Fibroblast of peridontal ligament (primary cell): ENCODE data around the gene SMAD2.
"Not testable (repeated sequence)": the region's sequence is repeated elsewhere in the genome, so short reads cannot be mapped to it uniquely, and the experiment has no call there.

ENCODE experiments used
- DNase-seq: peaks from one replicate; pipeline ENCODE4 v3.0.0-alpha.2; 2010; ENCODE audit errors: extremely low read depth

The SMAD2 gene

DNA sequence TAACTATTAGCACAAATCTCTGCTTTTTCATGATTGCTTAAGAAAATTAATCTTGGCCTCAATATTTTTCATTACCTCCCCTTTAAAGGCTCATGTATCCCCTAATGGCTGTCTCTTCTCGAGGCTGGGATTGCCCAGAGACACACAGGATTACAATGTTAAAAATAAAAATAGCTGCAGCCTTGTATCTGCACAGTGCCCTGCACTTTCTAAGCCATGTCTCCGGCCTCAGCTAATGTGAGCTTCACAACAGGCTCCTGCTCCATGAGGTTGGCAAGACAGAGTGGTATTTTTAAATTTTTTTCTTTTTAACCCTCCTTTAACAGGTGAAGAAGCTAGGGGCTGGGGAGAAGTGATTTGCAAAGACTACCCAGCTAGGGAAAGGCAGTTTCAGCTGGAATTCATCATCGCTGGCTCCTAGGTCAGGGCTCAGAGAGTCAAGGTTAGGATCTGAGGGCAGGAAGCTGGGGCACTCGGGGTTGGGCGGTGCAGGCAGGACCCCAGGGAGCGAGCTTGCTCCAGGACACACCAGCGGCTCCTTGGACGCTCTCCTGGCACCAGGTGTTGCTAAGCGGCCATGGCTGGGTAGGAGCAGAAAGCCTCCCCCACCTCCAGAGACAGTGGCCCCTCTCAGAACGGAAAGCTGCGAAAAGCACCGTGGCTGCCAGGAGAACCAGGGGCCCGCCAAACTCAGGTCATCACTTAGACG, 135.6 kb downstream of the SMAD2 start:
- no peak for DNase-seq

DNA sequence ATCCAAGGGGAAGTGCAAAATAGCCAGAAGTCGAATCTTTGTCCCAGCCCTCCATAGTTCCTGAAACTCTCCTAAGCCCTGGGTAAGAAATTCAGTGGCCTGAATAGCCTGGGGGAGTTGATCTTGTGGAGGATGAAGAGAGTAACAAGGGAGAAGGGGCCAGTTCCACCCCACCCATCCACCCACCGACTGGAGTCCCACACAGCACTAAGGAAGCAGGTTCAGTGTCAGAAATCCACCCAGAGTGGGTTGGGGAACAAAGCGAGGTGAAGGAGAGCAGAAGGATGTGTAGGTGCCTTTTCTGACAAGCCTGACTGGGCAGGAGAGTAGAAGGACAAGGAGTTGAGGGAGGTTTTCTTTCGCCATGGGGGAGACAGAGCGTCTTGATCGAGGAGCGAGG, 136.8 kb downstream of the SMAD2 start:
- no peak for DNase-seq

DNA sequence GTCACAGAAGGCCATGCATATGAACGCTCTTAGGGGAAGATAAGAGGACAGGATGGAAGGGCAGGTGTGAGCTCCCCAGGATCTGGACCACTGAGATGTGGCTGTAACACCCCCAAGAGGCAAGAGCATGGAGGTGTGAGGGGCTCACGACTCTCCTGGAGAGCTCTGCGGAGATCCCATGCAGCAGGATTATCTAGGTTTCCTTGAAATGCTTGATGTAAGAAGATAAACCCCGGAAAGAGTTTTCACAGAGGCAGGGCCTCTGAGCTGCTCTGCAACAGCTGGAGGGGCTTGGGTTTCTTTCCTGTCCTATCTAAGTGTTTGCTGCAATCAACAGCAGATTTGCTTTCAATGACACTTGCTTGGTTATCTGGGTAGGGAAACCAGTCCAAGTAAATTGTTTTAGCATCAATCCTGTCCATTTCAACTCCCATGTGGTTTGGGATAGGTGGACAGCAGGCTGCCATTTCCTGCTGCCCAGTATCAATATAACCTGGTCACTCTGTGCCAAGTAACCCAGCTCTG, 138.9 kb downstream of the SMAD2 start:
- DNase-seq, result no peak

DNA sequence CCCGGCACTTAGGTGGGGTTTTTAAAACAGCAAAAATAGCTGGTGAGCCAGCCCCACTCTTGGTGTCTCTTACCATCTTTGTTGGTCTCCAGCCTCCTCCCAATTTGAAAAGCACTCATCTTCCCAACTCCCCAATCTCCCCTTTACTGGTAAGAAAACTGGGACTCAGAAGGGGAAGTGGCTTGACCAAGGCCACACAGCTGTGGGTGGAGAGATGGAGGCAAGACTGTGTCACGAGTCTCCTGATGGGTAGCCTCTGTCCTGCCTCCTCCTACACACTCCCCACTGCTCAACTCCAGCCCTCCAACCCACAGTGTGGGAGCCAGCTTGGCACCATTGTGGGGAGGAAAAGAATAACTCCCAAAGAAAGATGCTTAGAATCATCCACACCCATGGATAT, 140.4 kb downstream of the SMAD2 start:
- no peak for DNase-seq

DNA sequence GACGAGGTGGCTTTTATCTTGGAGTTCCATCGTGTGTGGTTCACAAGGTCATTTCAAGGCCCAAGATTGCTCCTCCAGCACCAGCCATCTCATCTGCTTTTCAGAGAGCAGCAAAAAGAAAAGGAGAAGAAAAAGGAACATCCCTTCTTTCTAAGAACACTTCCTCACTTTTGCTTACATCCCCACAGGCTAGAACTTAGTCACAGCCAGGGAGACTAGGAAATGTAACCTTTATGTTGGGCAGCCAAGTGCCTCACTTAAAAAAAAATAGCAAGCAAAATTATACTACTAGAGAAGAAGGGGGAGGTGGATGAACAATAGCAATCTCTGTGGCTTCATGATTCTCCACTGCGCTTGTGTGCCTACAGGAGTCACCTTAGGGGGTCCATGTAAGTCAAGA, 141.8 kb downstream of the SMAD2 start:
- no peak for DNase-seq

DNA sequence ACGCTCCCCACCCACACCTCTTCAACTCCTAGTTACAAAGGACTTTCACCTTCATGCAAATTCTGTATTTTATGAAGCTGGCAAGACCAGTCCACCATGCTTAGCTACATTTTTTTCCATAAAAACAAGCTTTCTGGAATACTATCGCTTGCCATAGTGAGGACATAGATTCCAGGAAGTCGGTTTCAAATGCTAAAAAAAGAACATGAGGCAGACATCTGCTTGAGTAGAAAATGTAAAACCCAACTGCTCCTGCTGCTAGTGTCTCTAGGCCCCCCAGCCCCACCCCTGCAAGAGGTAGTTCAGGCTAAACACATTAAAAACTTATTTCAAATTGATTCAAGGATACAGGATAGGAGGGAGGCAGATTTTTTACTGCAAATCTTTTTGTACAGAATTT, 148.9 kb downstream of the SMAD2 start:
- no peak for DNase-seq

DNA sequence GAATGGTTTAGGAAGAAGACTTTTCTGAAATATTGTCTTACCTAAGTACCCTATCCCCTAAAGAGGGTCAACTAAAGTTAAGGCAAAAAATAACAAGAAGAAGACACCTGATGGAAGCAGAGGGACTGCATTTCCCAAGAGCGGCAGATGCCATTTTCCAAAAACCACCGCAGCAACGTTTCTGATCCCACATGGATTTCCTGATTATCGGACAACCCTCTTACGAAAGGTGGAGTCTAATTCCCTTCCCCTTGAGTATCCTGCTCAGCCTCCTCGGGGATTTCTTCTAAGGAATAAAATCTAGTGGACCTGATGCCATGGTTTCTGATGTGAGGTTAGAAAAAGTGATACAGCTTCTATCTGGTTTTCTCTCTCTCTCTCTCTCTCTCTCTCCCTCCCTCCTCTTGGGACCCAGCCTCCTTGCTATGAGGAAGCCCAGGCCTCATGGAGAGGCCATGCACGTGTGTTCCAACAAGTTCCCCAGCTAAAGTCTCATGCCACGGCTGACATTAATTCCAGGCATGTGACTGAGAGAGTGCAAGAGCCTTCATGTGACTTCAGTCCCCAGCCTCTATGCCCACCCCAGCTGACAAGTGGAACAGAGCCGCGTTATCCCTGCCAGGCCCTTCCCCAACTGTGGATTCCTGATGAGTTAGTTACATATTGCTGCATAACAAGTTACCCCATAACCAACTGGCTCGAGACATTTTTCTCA, 150.3 kb downstream of the SMAD2 start:
- DNase-seq, result no peak

DNA sequence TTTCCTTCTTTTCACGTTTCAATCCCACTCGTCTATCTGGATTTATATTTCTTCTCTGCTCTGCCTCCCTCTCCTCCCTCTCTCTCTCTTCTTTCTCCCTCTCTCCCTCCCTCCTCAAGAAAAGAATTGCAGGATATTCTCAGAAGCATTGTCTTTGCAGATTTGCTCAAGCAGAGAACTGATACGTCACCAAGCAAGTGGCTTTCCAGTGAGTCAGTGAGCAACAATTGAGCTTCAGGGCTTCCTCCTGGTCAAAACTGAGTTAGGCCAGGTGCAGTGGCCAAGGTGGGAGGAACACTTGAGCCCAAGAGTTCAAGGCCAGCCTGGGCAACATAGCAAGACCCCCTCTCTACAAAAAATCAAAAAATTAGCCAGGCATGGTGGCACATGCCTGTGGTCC, 151.1 kb downstream of the SMAD2 start:
- no peak for DNase-seq

DNA sequence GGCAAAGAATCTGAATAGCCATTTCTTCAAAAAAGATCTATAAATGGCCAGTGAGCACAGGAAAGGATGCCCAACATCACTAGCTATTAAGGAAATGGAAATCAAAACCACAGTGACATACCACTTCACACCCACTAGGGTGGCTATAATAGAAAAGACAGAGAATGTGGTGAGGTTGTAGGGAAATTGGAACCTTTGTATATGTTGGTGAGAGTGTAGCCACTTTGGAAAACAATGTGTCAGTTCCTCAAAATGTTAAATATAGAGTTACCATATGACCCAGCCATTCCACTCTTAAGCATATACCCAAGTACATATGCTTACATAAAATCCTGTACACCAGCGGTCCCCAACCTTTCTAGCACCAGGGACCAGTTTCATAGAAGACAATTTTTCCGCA, 152.8 kb downstream of the SMAD2 start:
- DNase-seq, result no peak

DNA sequence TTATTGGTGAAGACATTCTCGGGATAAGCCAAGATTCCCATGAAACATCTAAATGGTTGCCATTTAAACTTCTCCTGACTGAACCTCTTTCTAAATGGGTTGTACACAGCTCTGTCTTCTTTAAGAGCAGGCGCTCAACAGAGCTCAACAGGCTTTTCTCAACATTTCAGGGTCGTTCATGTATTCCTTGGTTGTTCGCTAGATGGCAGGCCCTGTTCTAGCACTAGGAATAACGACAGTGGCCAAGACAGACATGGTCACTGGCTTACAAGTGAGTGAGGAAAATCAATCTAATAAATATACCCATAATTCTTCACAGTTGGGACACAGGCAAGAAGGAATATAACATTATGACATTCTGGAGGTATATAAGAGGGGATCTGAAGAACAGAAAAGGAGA, 154.5 kb downstream of the SMAD2 start:
- peak; percentile 45 for DNase-seq

DNA sequence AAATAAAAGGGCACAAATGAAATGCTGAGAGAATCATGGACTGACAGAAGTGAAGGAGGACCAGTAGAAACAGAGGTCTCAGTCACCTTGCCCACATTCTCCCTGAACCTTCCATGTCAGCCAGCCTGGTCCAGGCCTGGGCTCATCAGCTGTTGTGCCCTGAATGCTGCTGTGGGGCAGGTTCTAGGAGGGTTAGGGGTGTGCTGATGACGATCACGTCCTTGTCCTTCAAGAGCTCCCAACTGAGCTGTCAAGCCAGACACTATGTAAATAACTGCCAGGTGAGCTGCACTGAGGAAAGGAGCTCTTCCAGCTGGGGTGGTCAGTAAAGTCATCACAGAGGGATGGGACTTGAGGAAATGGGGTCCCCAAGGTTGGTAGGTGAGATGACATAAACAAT, 156.5 kb downstream of the SMAD2 start:
- no peak for DNase-seq

DNA sequence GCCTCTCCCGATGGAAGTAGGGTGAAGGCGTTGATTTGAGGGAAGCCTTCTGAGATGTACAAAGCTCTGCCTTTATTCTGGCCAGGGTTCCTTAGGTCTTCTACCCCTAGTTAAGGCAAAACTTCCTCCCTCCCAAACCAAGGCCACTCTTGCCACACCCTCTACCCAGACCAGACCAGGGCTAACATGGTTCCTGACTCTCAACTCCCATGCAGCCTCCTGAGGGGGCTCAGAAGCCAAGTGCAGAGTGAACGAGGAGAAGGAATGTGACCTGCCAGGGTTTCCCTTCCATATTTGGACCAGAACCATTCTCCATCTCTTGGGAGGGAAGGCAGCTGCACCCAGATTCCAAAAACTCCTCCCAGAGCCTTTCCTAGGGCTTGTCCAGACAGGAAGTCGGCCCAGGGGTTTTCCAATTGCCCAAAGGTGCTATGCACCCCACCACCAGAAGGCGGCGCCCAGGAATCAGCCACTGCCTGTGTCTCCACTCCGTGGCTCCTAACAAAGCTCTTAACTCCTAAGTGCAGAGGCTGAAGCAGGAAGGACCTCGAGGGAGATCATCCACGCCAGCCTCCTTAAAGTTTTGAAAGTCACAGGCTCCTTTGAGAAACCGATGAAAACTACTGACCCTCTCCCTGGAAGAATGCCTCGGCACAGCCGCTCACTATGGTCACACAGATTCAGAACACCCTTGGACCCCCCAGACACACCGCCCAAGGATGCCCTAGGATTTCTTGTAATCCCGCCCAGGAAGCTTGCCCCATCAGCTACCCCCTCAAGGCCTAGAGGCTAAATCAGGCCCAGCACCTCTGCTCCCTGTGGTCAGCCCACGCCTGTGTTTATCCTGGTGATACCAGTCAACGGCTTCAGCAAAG, 157.8 kb downstream of the SMAD2 start:
- DNase-seq, result peak; percentile 32

DNA sequence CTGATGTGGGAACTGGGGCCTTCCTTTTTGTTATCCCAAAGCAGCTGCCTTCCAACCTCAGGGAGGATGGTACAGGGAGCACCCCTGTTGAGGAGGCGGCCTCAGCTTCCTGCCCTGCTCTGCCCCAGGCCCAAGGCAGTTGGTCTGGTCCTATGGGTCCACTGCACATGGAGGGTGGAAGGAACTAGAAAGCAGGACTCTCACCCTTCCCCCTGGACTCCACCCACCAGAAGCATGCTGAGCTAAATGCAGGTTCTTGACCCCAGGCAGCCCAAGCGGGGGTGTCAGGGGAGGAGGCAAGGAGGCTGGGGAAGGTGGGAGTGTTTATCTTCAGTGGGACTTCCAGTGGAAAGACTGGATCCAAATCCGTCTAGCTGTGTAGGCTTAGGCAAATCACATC, 158.5 kb downstream of the SMAD2 start:
- DNase-seq, result no peak

DNA sequence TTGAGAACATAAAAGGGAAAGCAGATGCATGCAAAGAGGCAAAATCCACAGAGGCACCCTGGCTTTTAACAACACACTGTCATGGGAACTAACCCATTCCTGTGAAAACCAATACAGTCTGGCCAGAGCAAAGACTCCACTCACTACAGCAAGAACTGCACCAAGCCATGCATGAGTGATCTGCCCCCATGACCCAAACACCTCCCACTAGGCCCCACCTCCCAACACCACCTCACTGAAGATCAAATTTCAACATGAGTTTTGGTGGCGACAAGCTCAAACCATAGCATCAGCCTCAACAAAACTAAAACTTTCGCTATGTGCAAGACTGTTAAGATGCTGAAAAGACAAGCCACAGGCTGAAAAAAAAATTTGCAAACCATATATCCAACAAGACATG, 162.8 kb downstream of the SMAD2 start:
- DNase-seq, result no peak

DNA sequence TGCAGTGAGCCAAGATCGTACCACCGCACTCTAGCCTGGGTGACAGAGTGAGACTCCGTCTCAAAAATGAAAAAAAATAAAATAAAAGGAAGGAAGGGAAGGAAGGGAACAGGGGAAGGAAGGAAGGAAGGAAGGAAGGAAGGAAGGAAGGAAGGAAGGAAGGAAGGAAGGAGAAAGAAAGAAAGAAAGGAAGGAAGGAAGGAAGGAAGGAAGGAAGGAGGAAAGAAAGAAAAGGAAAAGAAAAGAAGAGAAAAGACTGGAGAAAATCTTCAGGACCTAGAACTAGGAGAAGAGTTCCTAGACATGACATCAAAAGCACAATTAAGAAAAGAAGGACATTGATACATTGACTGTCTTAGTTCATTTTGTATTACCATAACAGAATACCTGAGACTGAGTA, 163.3 kb downstream of the SMAD2 start:
- not testable (repeated sequence) for DNase-seq
